T-helper 17 cell (primary cell): ENCODE data around the gene CYYR1. TPM values are rescaled to one million over a fixed set of nuclear protein-coding genes. Genes with fewer than 3 reads are reported as not detected.

Source experiments
- ATAC-seq: fragments of 150-1000 bp; cut with Tn5 transposase; 2 replicates; pipeline ENCODE4 v1.10.0; 2021; ENCODE audit warnings: mild to moderate bottlenecking, moderate library complexity
- DNase-seq, 3 donors: peaks; one replicate each; pipeline versions ENCODE4 v3.0.0 to v3.0.0-alpha.2; 2020 to 2021
- H3K9me3 ChIP-seq: one replicate; pipeline ENCODE4 v1.7.0; 2013; ENCODE audit warnings: low read length, mild to moderate bottlenecking; ENCODE audit not compliant: control insufficient read depth, poor library complexity, severe bottlenecking
- H3K27ac Mint-ChIP-seq: one replicate; pipeline ENCODE4 v1.8.0; 2022; ENCODE audit warnings: mild to moderate bottlenecking, moderate library complexity, mixed read lengths
- H3K27me3 Mint-ChIP-seq: one replicate; pipeline ENCODE4 v1.8.0; 2022; ENCODE audit warnings: mixed read lengths
- H3K36me3 Mint-ChIP-seq: one replicate; pipeline ENCODE4 v1.8.0; 2022; ENCODE audit warnings: low read depth, mixed read lengths
- H3K4me1 Mint-ChIP-seq: one replicate; pipeline ENCODE4 v1.8.0; 2022; ENCODE audit warnings: mild to moderate bottlenecking, mixed read lengths
- H3K4me3 Mint-ChIP-seq: one replicate; pipeline ENCODE4 v1.8.0; 2022; ENCODE audit warnings: mild to moderate bottlenecking, moderate library complexity, mixed read lengths
- total RNA-seq, 4 donors: library from RNA in 2 of 4; stranded (reverse) in 2 of 4; gene quantifications; one replicate each; pipeline ENCODE4 v1.2.3 and lab custom pipeline; 2022 to 2026

The CYYR1 gene
- not detected for total RNA-seq
- 0 reads per million in 2 donors for total RNA-seq (lab: John Stamatoyannopoulos, UW)

- no peaks in the 10 kb centered on the region for H3K9me3 ChIP-seq
- H3K4me1 Mint-ChIP-seq: no peaks in the 10 kb centered on the region
- no peak within 1 kb of the TSS for H3K27ac Mint-ChIP-seq
- ATAC-seq (no peak), DNase-seq (no peak)
- no peak within 1 kb of the TSS for H3K4me3 Mint-ChIP-seq
- peaks cover 12% of the 10 kb centered on the region for H3K27me3 Mint-ChIP-seq
- no peaks in the 10 kb centered on the region for H3K36me3 Mint-ChIP-seq
Observed at GRCh38 chr21:26572702-26573381, at the start of gene CYYR1. CYYR1 (minus strand) TSS chr21:26573286; CDS start chr21:26572940, 346 bp downstream.

- ATAC-seq (no peak), DNase-seq (no peak)
- peaks cover 8% of the 10 kb centered on the region for H3K27me3 Mint-ChIP-seq
- H3K4me3 Mint-ChIP-seq: no peak overlapping the region
- H3K9me3 ChIP-seq: no peaks in the 10 kb centered on the region
- no peaks in the 10 kb centered on the region for H3K4me1 Mint-ChIP-seq
- H3K27ac Mint-ChIP-seq: no peak overlapping the region
- H3K36me3 Mint-ChIP-seq: no peaks in the 10 kb centered on the region
Observed at GRCh38 chr21:26617176-26617575, 44.1 kb upstream of the CYYR1 start.

GRCh38 chr21:26614251-26614650, 41.2 kb upstream of the CYYR1 start:
- no peak for ATAC-seq
- Mint-ChIP-seq H3K36me3 (no peaks in the 10 kb centered on the region), H3K27ac (no peak overlapping the region), H3K4me3 (no peak overlapping the region), H3K4me1 (no peaks in the 10 kb centered on the region), H3K27me3 (peaks cover 21% of the 10 kb centered on the region)
- no peaks in the 10 kb centered on the region for H3K9me3 ChIP-seq
- no peak for DNase-seq

GRCh38 chr21:26599261-26599660, 26.2 kb upstream of the CYYR1 start:
- H3K4me3 Mint-ChIP-seq: no peak overlapping the region
- no peaks in the 10 kb centered on the region for H3K4me1 Mint-ChIP-seq
- DNase-seq (no peak), ATAC-seq (no peak)
- no peaks in the 10 kb centered on the region for H3K9me3 ChIP-seq
- no peaks in the 10 kb centered on the region for H3K36me3 Mint-ChIP-seq
- H3K27ac Mint-ChIP-seq: no peak overlapping the region
- no peaks in the 10 kb centered on the region for H3K27me3 Mint-ChIP-seq

GRCh38 chr21:26597981-26598380, 24.9 kb upstream of the CYYR1 start:
- ATAC-seq: no peak
- no peaks in the 10 kb centered on the region for H3K36me3 Mint-ChIP-seq

GRCh38 chr21:26597031-26597430, 23.9 kb upstream of the CYYR1 start:
- Mint-ChIP-seq H3K36me3 (no peaks in the 10 kb centered on the region), H3K27me3 (no peaks in the 10 kb centered on the region), H3K27ac (no peak overlapping the region), H3K4me1 (no peaks in the 10 kb centered on the region), H3K4me3 (no peak overlapping the region)
- H3K9me3 ChIP-seq: no peaks in the 10 kb centered on the region
- DNase-seq (no peak), ATAC-seq (no peak)

More at GRCh38 chr21:26597981-26598380, 24.9 kb upstream of the CYYR1 start:
- Mint-ChIP-seq H3K4me1 (no peaks in the 10 kb centered on the region), H3K4me3 (no peak overlapping the region), H3K27me3 (no peaks in the 10 kb centered on the region), H3K27ac (no peak overlapping the region)
- DNase-seq: no peak
- H3K9me3 ChIP-seq: no peaks in the 10 kb centered on the region

- Mint-ChIP-seq H3K36me3 (no peaks in the 10 kb centered on the region), H3K27ac (no peak overlapping the region), H3K4me3 (no peak overlapping the region), H3K27me3 (no peaks in the 10 kb centered on the region), H3K4me1 (no peaks in the 10 kb centered on the region)
- H3K9me3 ChIP-seq: no peaks in the 10 kb centered on the region
- DNase-seq (no peak), ATAC-seq (no peak)
Observed at GRCh38 chr21:26595971-26596370, 22.9 kb upstream of the CYYR1 start.

GRCh38 chr21:26593800-26594199, 20.7 kb upstream of the CYYR1 start:
- H3K27me3 Mint-ChIP-seq: no peaks in the 10 kb centered on the region
- DNase-seq (no peak), ATAC-seq (no peak)
- no peaks in the 10 kb centered on the region for H3K9me3 ChIP-seq
- no peak overlapping the region for H3K4me3 Mint-ChIP-seq
- H3K27ac Mint-ChIP-seq: no peak overlapping the region
- H3K4me1 Mint-ChIP-seq: no peaks in the 10 kb centered on the region
- H3K36me3 Mint-ChIP-seq: no peaks in the 10 kb centered on the region

- H3K4me1 Mint-ChIP-seq: no peaks in the 10 kb centered on the region
- H3K4me3 Mint-ChIP-seq: no peak overlapping the region
- no peak for ATAC-seq
Observed at GRCh38 chr21:26591543-26591942, 18.5 kb upstream of the CYYR1 start.

GRCh38 chr21:26588446-26588845, 15.4 kb upstream of the CYYR1 start:
- Mint-ChIP-seq H3K36me3 (no peaks in the 10 kb centered on the region), H3K4me1 (no peaks in the 10 kb centered on the region), H3K27me3 (no peaks in the 10 kb centered on the region), H3K27ac (no peak overlapping the region), H3K4me3 (no peak overlapping the region)
- ATAC-seq (no peak), DNase-seq (no peak)
- no peaks in the 10 kb centered on the region for H3K9me3 ChIP-seq

More at GRCh38 chr21:26591543-26591942, 18.5 kb upstream of the CYYR1 start:
- Mint-ChIP-seq H3K27me3 (no peaks in the 10 kb centered on the region), H3K27ac (no peak overlapping the region), H3K36me3 (no peaks in the 10 kb centered on the region)
- DNase-seq: no peak
- H3K9me3 ChIP-seq: no peaks in the 10 kb centered on the region

- no peaks in the 10 kb centered on the region for H3K4me1 Mint-ChIP-seq
- H3K36me3 Mint-ChIP-seq: no peaks in the 10 kb centered on the region
- H3K9me3 ChIP-seq: no peaks in the 10 kb centered on the region
- no peaks in the 10 kb centered on the region for H3K27me3 Mint-ChIP-seq
- H3K4me3 Mint-ChIP-seq: no peak overlapping the region
- H3K27ac Mint-ChIP-seq: no peak overlapping the region
- DNase-seq: no peak
- ATAC-seq: no peak
Observed at GRCh38 chr21:26587736-26588201, 14.7 kb upstream of the CYYR1 start.

GRCh38 chr21:26583769-26584168, 10.7 kb upstream of the CYYR1 start:
- no peak overlapping the region for H3K27ac Mint-ChIP-seq

GRCh38 chr21:26581818-26582217, 8.7 kb upstream of the CYYR1 start:
- Mint-ChIP-seq H3K4me1 (no peaks in the 10 kb centered on the region), H3K27ac (no peak overlapping the region), H3K27me3 (no peaks in the 10 kb centered on the region), H3K4me3 (no peak overlapping the region), H3K36me3 (no peaks in the 10 kb centered on the region)
- H3K9me3 ChIP-seq: no peaks in the 10 kb centered on the region
- no peak for ATAC-seq
- no peak for DNase-seq

More at GRCh38 chr21:26583769-26584168, 10.7 kb upstream of the CYYR1 start:
- H3K27me3 Mint-ChIP-seq: no peaks in the 10 kb centered on the region
- H3K4me3 Mint-ChIP-seq: no peak overlapping the region
- H3K9me3 ChIP-seq: no peaks in the 10 kb centered on the region
- no peak for DNase-seq
- no peaks in the 10 kb centered on the region for H3K4me1 Mint-ChIP-seq
- no peak for ATAC-seq
- H3K36me3 Mint-ChIP-seq: no peaks in the 10 kb centered on the region

GRCh38 chr21:26572076-26572701, 897 bp downstream of the CYYR1 start:
- H3K27me3 Mint-ChIP-seq: peaks cover 12% of the 10 kb centered on the region
- H3K27ac Mint-ChIP-seq: no peak overlapping the region
- DNase-seq: no peak
- no peaks in the 10 kb centered on the region for H3K4me1 Mint-ChIP-seq
- H3K36me3 Mint-ChIP-seq: no peaks in the 10 kb centered on the region
- H3K9me3 ChIP-seq: no peaks in the 10 kb centered on the region
- no peak overlapping the region for H3K4me3 Mint-ChIP-seq
- ATAC-seq: no peak
